PC-9 (cell line): ENCODE data around the gene CKB. TPM values are rescaled to one million over a fixed set of nuclear protein-coding genes. Genes with fewer than 3 reads are reported as not detected.
A peak's percentile ranks its signal among the peaks of the same experiment; 100 is the strongest.

ENCODE experiments used
- BruUV-seq: library from RNA; stranded (reverse); fragments of 400-500 nt; replicated peaks from 2 replicates; lab custom pipeline; 2021; lab: Mats Ljungman, UMichigan
- CTCF ChIA-PET: fragments of 300-600 bp; sonication (Branson Sonifier 250); formaldehyde crosslinking; loops from one replicate; lab custom pipeline; 2022; ENCODE audit warnings: antibody characterized with exemption; lab: Charles Lee
- POLR2A ChIA-PET: fragments of 300-600 bp; sonication (Branson Sonifier 250); formaldehyde crosslinking; loops from one replicate; lab custom pipeline; 2022; ENCODE audit warnings: antibody characterized with exemption; ENCODE audit not compliant: unreplicated experiment; lab: Charles Lee
- DNase-seq, 2 experiments: peaks; one replicate each; pipeline versions ENCODE4 v3.0.0 to v3.0.0-alpha.2; 2015 to 2022; ENCODE audit warnings: mixed read lengths in 1 of 2
- H2AFZ ChIP-seq: fragments of 200-600 bp; sonication (generic); 2 replicates; pipeline ENCODE4 v1.8.1; 2017; ENCODE audit warnings: antibody characterized with exemption
- H3F3A ChIP-seq: fragments of 200-600 bp; sonication (generic); 2 replicates; pipeline ENCODE4 v1.8.1; 2017; ENCODE audit warnings: antibody characterized with exemption, mild to moderate bottlenecking, low read depth; ENCODE audit not compliant: insufficient read depth
- H3K27ac ChIP-seq: fragments of 200-600 bp; sonication (generic); 2 replicates; pipeline ENCODE4 v1.6.1; 2016; ENCODE audit warnings: mixed run types
- H3K27me3 ChIP-seq: fragments of 200-600 bp; sonication (generic); 2 replicates; pipeline ENCODE4 v1.6.1; 2016; ENCODE audit warnings: low read depth, mixed run types; ENCODE audit not compliant: insufficient read depth
- H3K36me3 ChIP-seq: fragments of 200-600 bp; sonication (generic); 2 replicates; pipeline ENCODE4 v1.6.1; 2016; ENCODE audit warnings: low read depth, mixed run types
- H3K4me1 ChIP-seq: fragments of 200-600 bp; sonication (generic); replicated peaks from 2 replicates; pipeline ENCODE4 v1.6.1; 2016; ENCODE audit warnings: mixed run types; ENCODE audit not compliant: insufficient read depth
- H3K4me2 ChIP-seq: fragments of 200-600 bp; sonication (generic); 2 replicates; pipeline ENCODE4 v1.6.1; 2017; ENCODE audit warnings: mixed run types
- H3K4me3 ChIP-seq: fragments of 200-600 bp; sonication (generic); 2 replicates; pipeline ENCODE4 v1.6.1; 2016; ENCODE audit warnings: mixed run types
- H3K79me2 ChIP-seq: fragments of 200-600 bp; sonication (generic); 2 replicates; pipeline ENCODE4 v1.6.1; 2017; ENCODE audit warnings: low read depth, mixed run types
- H3K9me2 ChIP-seq: fragments of 200-600 bp; sonication (generic); 2 replicates; pipeline ENCODE4 v1.8.1; 2017; ENCODE audit warnings: mild to moderate bottlenecking; ENCODE audit not compliant: insufficient read depth
- H3K9me3 ChIP-seq: fragments of 200-600 bp; sonication (generic); 2 replicates; pipeline ENCODE4 v1.8.1; 2016; ENCODE audit warnings: low read depth; ENCODE audit not compliant: insufficient read depth
- H4K20me1 ChIP-seq: fragments of 200-600 bp; sonication (generic); 2 replicates; pipeline ENCODE4 v1.8.1; 2017; ENCODE audit not compliant: insufficient read depth
- EZH2 ChIP-seq: fragments of 200-600 bp; sonication (generic); IDR thresholded peaks from 2 replicates; pipeline ENCODE4 v1.8.0; 2017; ENCODE audit warnings: antibody characterized with exemption, low read depth
- intact Hi-C: fragments of 100-400 bp; cut with micrococcal nuclease; formaldehyde crosslinking; loops from one replicate; pipeline ENCODE4 v1.10.0; 2022; ENCODE audit not compliant: unreplicated experiment
- total RNA-seq: library from RNA; stranded (reverse); gene quantifications from 2 replicates; pipeline ENCODE4 v1.2.3, GENCODE V29; 2021
- TF ChIP-seq, protein P1 (sequence below): fragments of 200-600 bp; sonication (generic); conservative IDR thresholded peaks from 2 replicates; pipeline ENCODE4 v1.6.1; 2017; ENCODE audit warnings: mixed run types, antibody characterized with exemption, mild to moderate bottlenecking, moderate library complexity

CKB gene
- total RNA-seq, 1 experiment from 2014 or later, result 64.4 TPM

- H3F3A ChIP-seq, result peaks cover 60% of the 10 kb centered on the region
- peak overlapping the region; percentile 96 for H3K4me2 ChIP-seq
- H3K79me2 ChIP-seq, result peaks cover 95% of the 10 kb centered on the region
- peak overlapping the region; percentile 93 for H2AFZ ChIP-seq
- TF ChIP-seq EZH2, result no peak
- TF ChIP-seq, protein P1, sequence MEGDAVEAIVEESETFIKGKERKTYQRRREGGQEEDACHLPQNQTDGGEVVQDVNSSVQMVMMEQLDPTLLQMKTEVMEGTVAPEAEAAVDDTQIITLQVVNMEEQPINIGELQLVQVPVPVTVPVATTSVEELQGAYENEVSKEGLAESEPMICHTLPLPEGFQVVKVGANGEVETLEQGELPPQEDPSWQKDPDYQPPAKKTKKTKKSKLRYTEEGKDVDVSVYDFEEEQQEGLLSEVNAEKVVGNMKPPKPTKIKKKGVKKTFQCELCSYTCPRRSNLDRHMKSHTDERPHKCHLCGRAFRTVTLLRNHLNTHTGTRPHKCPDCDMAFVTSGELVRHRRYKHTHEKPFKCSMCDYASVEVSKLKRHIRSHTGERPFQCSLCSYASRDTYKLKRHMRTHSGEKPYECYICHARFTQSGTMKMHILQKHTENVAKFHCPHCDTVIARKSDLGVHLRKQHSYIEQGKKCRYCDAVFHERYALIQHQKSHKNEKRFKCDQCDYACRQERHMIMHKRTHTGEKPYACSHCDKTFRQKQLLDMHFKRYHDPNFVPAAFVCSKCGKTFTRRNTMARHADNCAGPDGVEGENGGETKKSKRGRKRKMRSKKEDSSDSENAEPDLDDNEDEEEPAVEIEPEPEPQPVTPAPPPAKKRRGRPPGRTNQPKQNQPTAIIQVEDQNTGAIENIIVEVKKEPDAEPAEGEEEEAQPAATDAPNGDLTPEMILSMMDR, result no peak
- peaks cover 39% of the 10 kb centered on the region for H3K4me1 ChIP-seq
- H3K9me3 ChIP-seq, result no peaks in the 10 kb centered on the region
- peaks cover 61% of the 10 kb centered on the region for H4K20me1 ChIP-seq
- H3K4me3 ChIP-seq, result peak overlapping the region; percentile 87
- peaks cover 17% of the 10 kb centered on the region for H3K36me3 ChIP-seq
- H3K27me3 ChIP-seq, result no peaks in the 10 kb centered on the region
- peak in 1 of 2 experiments; percentile 34 for DNase-seq
- ChIA-PET POLR2A (interaction anchor here (0.6 to 0.7 kb wide), 5 partner anchors 129 to 1406 kb away, joined by 3 to 8 read pairs (median 4); no protein-coding TSS in a partner anchor), CTCF (interaction anchor here (0.6 to 1.2 kb wide), 4 partner anchors 12 to 439 kb away, joined by 3 to 8 read pairs (median 3); no protein-coding TSS in a partner anchor)
- H3K27ac ChIP-seq, result no peak overlapping the region
- no peaks in the 10 kb centered on the region for H3K9me2 ChIP-seq
- intact Hi-C loops, result loop anchor here (5.0 kb wide), 3 partner anchors 42 to 143 kb away; partner anchors contain the start of gene CKB
- BruUV-seq, result TSS peak; percentile 60
Observed at GRCh38 chr14:103563844-103564505, 41.3 kb upstream of the CKB start.

- TF ChIP-seq, protein P1, result 0 out of 2 replicates have a peak, but pooled peaks have one; percentile 7
- no peak for TF ChIP-seq EZH2
- peaks cover 64% of the 10 kb centered on the region for H3F3A ChIP-seq
- no peaks in the 10 kb centered on the region for H3K9me3 ChIP-seq
- ChIA-PET CTCF (interaction anchor here (0.6 to 1.2 kb wide), 2 partner anchors 44 to 438 kb away, joined by 3 read pairs; no protein-coding TSS in a partner anchor), POLR2A (interaction anchor here (0.7 kb wide), 2 partner anchors 130 to 1449 kb away, joined by 4 to 9 read pairs; no protein-coding TSS in a partner anchor)
- no peaks in the 10 kb centered on the region for H3K27me3 ChIP-seq
- peak overlapping the region; percentile 76 for H3K27ac ChIP-seq
- H3K4me1 ChIP-seq, result peaks cover 47% of the 10 kb centered on the region
- H3K36me3 ChIP-seq, result peaks cover 25% of the 10 kb centered on the region
- H3K9me2 ChIP-seq, result no peaks in the 10 kb centered on the region
- H4K20me1 ChIP-seq, result peaks cover 64% of the 10 kb centered on the region
- peak overlapping the region; percentile 93 for H2AFZ ChIP-seq
- H3K4me3 ChIP-seq, result peak overlapping the region; percentile 87
- peak overlapping the region; percentile 96 for H3K4me2 ChIP-seq
- BruUV-seq, result no TSS peak
- intact Hi-C loops, result loop anchor here (5.0 kb wide), 3 partner anchors 41 to 144 kb away; partner anchors contain the start of gene CKB
- DNase-seq, result no peak
- H3K79me2 ChIP-seq, result peaks cover 97% of the 10 kb centered on the region
Observed at GRCh38 chr14:103563226-103563620, 40.6 kb upstream of the CKB start.

- Histone ChIP-seq H2AFZ (peak within 1 kb of the TSS; percentile 93), H3K27me3 (no peaks in the 10 kb centered on the region), H3K4me3 (peak within 1 kb of the TSS; percentile 87), H3K9me2 (no peaks in the 10 kb centered on the region), H3K4me2 (peak within 1 kb of the TSS; percentile 96), H4K20me1 (peaks cover 65% of the 10 kb centered on the region), H3K4me1 (peaks cover 49% of the 10 kb centered on the region), H3F3A (peaks cover 70% of the 10 kb centered on the region), H3K27ac (peak within 1 kb of the TSS; percentile 76), H3K36me3 (peaks cover 29% of the 10 kb centered on the region), H3K79me2 (peaks cover 97% of the 10 kb centered on the region), H3K9me3 (no peaks in the 10 kb centered on the region)
- POLR2A ChIA-PET, result interaction anchor here (0.6 to 2.3 kb wide), 6 partner anchors 10 to 1449 kb away, joined by 4 to 17 read pairs (median 6); no protein-coding TSS in a partner anchor
- peak; percentile 86 to 98 for DNase-seq
- TF ChIP-seq, protein P1, result peak; percentile 31; the same call in 1 of the 2 replicates
- TF ChIP-seq EZH2, result no peak
- no TSS peak for BruUV-seq
- CTCF ChIA-PET, result interaction anchor here (0.6 to 1.5 kb wide), 4 partner anchors 11 to 1037 kb away, joined by 5 to 10 read pairs (median 6); no protein-coding TSS in a partner anchor
- intact Hi-C loops, result loop anchor here (5.0 kb wide), 3 partner anchors 40 to 145 kb away; partner anchors contain the start of gene CKB
Observed at GRCh38 chr14:103562429-103563225, 40.0 kb upstream of the CKB start, which contains the start of the genes BAG5 and COA8. TSS of gene BAG5 (minus strand) at chr14:103562657. CDS start at chr14:103561164, 1,493 bp downstream. TSS of gene COA8 (plus strand) at chr14:103562960. CDS start at chr14:103563002, 42 bp downstream.
